H1 (cell line): ENCODE results near the gene AKR1D1. TPM values are rescaled to one million over a fixed set of nuclear protein-coding genes. Genes with fewer than 3 reads are reported as not detected.

Source experiments
- CTCF ChIA-PET: fragments of 300-600 bp; sonication (Branson Sonifier 250); formaldehyde crosslinking; loops from one replicate; lab custom pipeline; 2021; ENCODE audit not compliant: partially characterized antibody; lab: Charles Lee
- POLR2A ChIA-PET: fragments of 300-600 bp; sonication (Branson Sonifier 250); formaldehyde crosslinking; loops from one replicate; lab custom pipeline; 2021; ENCODE audit warnings: inconsistent platforms; ENCODE audit not compliant: partially characterized antibody; lab: Charles Lee
- DNase-seq, 2 experiments: peaks; one replicate each; pipeline versions ENCODE4 v3.0.0 to v3.0.0-alpha.2; 2010 to 2022; ENCODE audit warnings: low spot score in 2 of 2, low read depth in 1 of 2, mixed read lengths in 1 of 2
- FAIRE-seq: peaks from 2 replicates; lab custom pipeline; 2011; peaks lifted over from hg19 to GRCh38; lab: Jason Lieb, UNC
- H2AFZ ChIP-seq: 2 replicates; pipeline ENCODE4 v1.8.1; 2012; ENCODE audit warnings: low read length, inconsistent platforms
- H2AK5ac ChIP-seq: 2 replicates; pipeline ENCODE4 v1.6.1; 2013; ENCODE audit warnings: low read depth, low read length
- H2BK120ac ChIP-seq: replicated peaks from 2 replicates; pipeline ENCODE3; 2013; ENCODE audit warnings: low read depth, low read length, inconsistent platforms
- H2BK12ac ChIP-seq: 2 replicates; pipeline ENCODE4 v1.6.1; 2013; ENCODE audit warnings: low read depth, low read length
- H2BK15ac ChIP-seq: 2 replicates; pipeline ENCODE4 v1.6.1; 2013; ENCODE audit warnings: low read length
- H2BK20ac ChIP-seq: 2 replicates; pipeline ENCODE4 v1.6.1; 2013; ENCODE audit warnings: low read length
- H2BK5ac ChIP-seq: 2 replicates; pipeline ENCODE4 v1.6.1; 2013; ENCODE audit warnings: low read depth, low read length
- H3K14ac ChIP-seq: 2 replicates; pipeline ENCODE4 v1.6.1; 2013; ENCODE audit warnings: inconsistent platforms; ENCODE audit not compliant: insufficient read length
- H3K18ac ChIP-seq: 2 replicates; pipeline ENCODE4 v1.6.1; 2013; ENCODE audit warnings: low read length; ENCODE audit errors: extremely low read depth
- H3K23ac ChIP-seq: 2 replicates; pipeline ENCODE4 v1.6.1; 2013; ENCODE audit warnings: inconsistent platforms; ENCODE audit not compliant: insufficient read length
- H3K23me2 ChIP-seq: 2 replicates; pipeline ENCODE4 v1.6.1; 2013; ENCODE audit warnings: low read depth, low read length
- H3K27ac ChIP-seq: 2 replicates; pipeline ENCODE4 v1.6.1; 2011; ENCODE audit warnings: low read depth, low read length, inconsistent platforms
- H3K27me3 ChIP-seq, 4 experiments: replicated peaks in 1 of 4; 1 replicate in 1 of 4; 2 replicates in 3 of 4; pipeline versions ENCODE4 v1.6.1 to v1.8.1; 2011 to 2013; ENCODE audit warnings: low read length in 3 of 4, mild to moderate bottlenecking in 3 of 4, inconsistent platforms in 2 of 4, mixed read lengths in 2 of 4, moderate library complexity in 1 of 4; ENCODE audit not compliant: control insufficient read depth in 3 of 4, insufficient read depth in 3 of 4; ENCODE audit errors: extremely low read depth in 1 of 4
- H3K36me3 ChIP-seq, 4 experiments: 2 replicates each; pipeline versions ENCODE4 v1.6.1 to v1.8.1; 2011 to 2013; ENCODE audit warnings: mild to moderate bottlenecking in 4 of 4, low read length in 3 of 4, moderate library complexity in 2 of 4, control low read depth in 1 of 4, inconsistent platforms in 1 of 4; ENCODE audit not compliant: insufficient read depth in 4 of 4, control insufficient read depth in 2 of 4
- H3K4ac ChIP-seq: replicated peaks from 2 replicates; pipeline ENCODE3; 2013; ENCODE audit warnings: low read length, low read depth, mixed read lengths, inconsistent platforms; ENCODE audit not compliant: insufficient read length
- H3K4me1 ChIP-seq, 4 experiments: replicated peaks in 1 of 4; 1 replicate in 1 of 4; 2 replicates in 3 of 4; pipeline versions ENCODE4 v1.6.1 to v1.8.1; 2011 to 2013; ENCODE audit warnings: low read length in 3 of 4, inconsistent platforms in 2 of 4, mixed read lengths in 1 of 4; ENCODE audit not compliant: insufficient read depth in 4 of 4, control insufficient read depth in 3 of 4
- H3K4me2 ChIP-seq, 2 experiments: 2 replicates each; pipeline versions ENCODE4 v1.6.1 to v1.8.1; 2011 to 2013; ENCODE audit warnings: low read depth in 2 of 2, low read length in 2 of 2, control low read depth in 1 of 2, inconsistent platforms in 1 of 2, mild to moderate bottlenecking in 1 of 2; ENCODE audit not compliant: insufficient read depth in 1 of 2
- H3K4me3 ChIP-seq, 4 experiments: fragments of 200-600, 300-600 bp in 1 of 4; sonication (generic), shearing (Covaris generic), sonication (Bioruptor Twin) in 1 of 4; 2 replicates each; pipeline versions ENCODE4 v1.5.1 to v1.8.1; 2011 to 2016; ENCODE audit warnings: low read length in 4 of 4, low read depth in 3 of 4, control low read depth in 2 of 4, inconsistent platforms in 2 of 4, mild to moderate bottlenecking in 2 of 4, mixed read lengths in 1 of 4, moderate library complexity in 1 of 4; ENCODE audit not compliant: insufficient read depth in 2 of 4; ENCODE audit errors: extremely low read depth in 1 of 4
- H3K56ac ChIP-seq: replicated peaks from 2 replicates; pipeline ENCODE3; 2013; ENCODE audit warnings: low read depth, mild to moderate bottlenecking, mixed read lengths, low read length, inconsistent platforms; ENCODE audit not compliant: insufficient read length
- H3K79me1 ChIP-seq: 2 replicates; pipeline ENCODE4 v1.6.1; 2013; ENCODE audit warnings: low read depth, low read length, control low read depth
- H3K79me2 ChIP-seq, 2 experiments: 2 replicates each; pipeline versions ENCODE4 v1.6.1 to v1.8.1; 2012 to 2013; ENCODE audit warnings: low read length in 2 of 2, mild to moderate bottlenecking in 2 of 2, inconsistent platforms in 1 of 2; ENCODE audit not compliant: insufficient read depth in 2 of 2, control insufficient read depth in 1 of 2
- H3K9ac ChIP-seq, 4 experiments: replicated peaks in 1 of 4; 1 replicate in 1 of 4; 2 replicates in 3 of 4; pipeline versions ENCODE4 v1.6.1 to v1.8.1; 2011 to 2013; ENCODE audit warnings: low read depth in 3 of 4, low read length in 3 of 4, control low read depth in 2 of 4, mild to moderate bottlenecking in 2 of 4, moderate library complexity in 2 of 4, inconsistent platforms in 1 of 4; ENCODE audit errors: extremely low read depth in 1 of 4
- H3K9me3 ChIP-seq, 2 experiments: 2 replicates each; pipeline versions ENCODE4 v1.6.1 to v1.8.1; 2012 to 2013; ENCODE audit warnings: mild to moderate bottlenecking in 2 of 2, moderate library complexity in 2 of 2, control low read depth in 1 of 2, inconsistent platforms in 1 of 2, low read depth in 1 of 2, low read length in 1 of 2, mixed read lengths in 1 of 2; ENCODE audit not compliant: insufficient read depth in 2 of 2
- H4K20me1 ChIP-seq, 2 experiments: replicated peaks in 1 of 2; 2 replicates each; pipeline versions ENCODE3 to v1.8.1; 2011 to 2013; ENCODE audit warnings: inconsistent platforms in 2 of 2, low read length in 2 of 2, mild to moderate bottlenecking in 1 of 2; ENCODE audit not compliant: insufficient read depth in 2 of 2, control insufficient read depth in 1 of 2
- H4K5ac ChIP-seq: 2 replicates; pipeline ENCODE4 v1.6.1; 2013; ENCODE audit warnings: low read length, low read depth, mixed read lengths, inconsistent platforms; ENCODE audit not compliant: insufficient read length
- H4K8ac ChIP-seq: 2 replicates; pipeline ENCODE4 v1.8.0; 2013; ENCODE audit warnings: mild to moderate bottlenecking, moderate library complexity, low read length, inconsistent platforms; ENCODE audit not compliant: insufficient read depth; ENCODE audit errors: extremely low read depth
- H4K91ac ChIP-seq: replicated peaks from 2 replicates; pipeline ENCODE3; 2013; ENCODE audit warnings: low read length, mixed read lengths, inconsistent platforms; ENCODE audit not compliant: insufficient read length
- CBX8 ChIP-seq: fragments of 300-800, 300-1000 bp; sonication (generic); IDR thresholded peaks from 2 replicates; pipeline ENCODE4 v1.7.1; 2016; ENCODE audit warnings: low read depth, low read length, borderline replicate concordance
- CHD2 ChIP-seq: IDR thresholded peaks from 2 replicates; pipeline ENCODE4 v1.6.1; 2012; ENCODE audit warnings: low read length, improper control_type of control experiment
- CTBP2 ChIP-seq: IDR thresholded peaks from 2 replicates; pipeline ENCODE4 v1.7.0; 2011; ENCODE audit warnings: borderline replicate concordance, mild to moderate bottlenecking, moderate library complexity, mixed read lengths, low read length; ENCODE audit not compliant: insufficient read depth, insufficient read length
- EP300 ChIP-seq, 2 experiments: IDR thresholded peaks; 1 replicate in 1 of 2; 2 replicates in 1 of 2; pipeline ENCODE4 v1.6.1; 2011 to 2012; ENCODE audit warnings: low read depth in 2 of 2, low read length in 2 of 2, mild to moderate bottlenecking in 2 of 2, borderline replicate concordance in 1 of 2, inconsistent platforms in 1 of 2, moderate library complexity in 1 of 2
- GTF2F1 ChIP-seq: IDR thresholded peaks from 2 replicates; pipeline ENCODE4 v1.6.1; 2012; ENCODE audit warnings: low read depth, low read length, improper control_type of control experiment, borderline replicate concordance
- JUN ChIP-seq: IDR thresholded peaks from 2 replicates; pipeline ENCODE4 v1.6.1; 2011; ENCODE audit warnings: low read depth, mild to moderate bottlenecking, improper control_type of control experiment, low read length
- KDM5A ChIP-seq: fragments of 200-600 bp; IDR thresholded peaks from 2 replicates; pipeline ENCODE4 v1.7.1; 2012; ENCODE audit warnings: mild to moderate bottlenecking, low read length, inconsistent platforms, mixed read lengths
- TBP ChIP-seq: IDR thresholded peaks from 2 replicates; pipeline ENCODE4 v1.6.1; 2011; ENCODE audit warnings: low read depth, low read length, improper control_type of control experiment
- WGBS, 2 experiments: shearing (Covaris generic) in 1 of 2; methylation state at CpG; one replicate each; pipeline versions ENCODE4 v1.1.6 to v1.1.7; 2013 to 2015; ENCODE audit warnings: low lambda C conversion rate in 2 of 2, mixed read lengths in 2 of 2, inconsistent platforms in 1 of 2, low coverage in 1 of 2, missing lambda C conversion rate in 1 of 2; ENCODE audit not compliant: insufficient replicate concordance in 2 of 2, insufficient coverage in 1 of 2, insufficient read length in 1 of 2; ENCODE audit errors: extremely low coverage in 1 of 2, missing lambda C conversion rate in 1 of 2; 5-methylcytosine and 5-hydroxymethylcytosine counted together
- polyA plus RNA-seq, 7 experiments: library from polyadenylated mRNA; depleted of rRNA in 3 of 7; stranded (reverse) in 5 of 7; unstranded in 2 of 7; fragments of >200 nt in 5 of 7; fragments of 200-250 nt in 2 of 7; gene quantifications; 1 replicate in 5 of 7; 2 replicates in 1 of 7; 4 replicates in 1 of 7; pipeline versions ENCODE4 v1.2.1 to v1.2.3, GENCODE V29; 2011 to 2013; ENCODE audit warnings: missing spikeins in 2 of 7, mixed read lengths in 2 of 7
- total RNA-seq: library from RNA; stranded (reverse); fragmentation: NEBNext Ultra II Directional; extraction: Animal tissue kit (Norgen Biotek cat#: 25700); gene quantifications from 2 replicates; pipeline ENCODE4 v1.2.1, GENCODE V29; 2021
- TF ChIP-seq, protein P1 (sequence below): IDR thresholded peaks from 2 replicates; pipeline ENCODE4 v1.6.1; 2011; ENCODE audit warnings: low read depth, mild to moderate bottlenecking, low read length; ENCODE audit not compliant: insufficient read depth
- TF ChIP-seq, protein P2 (sequence below): IDR thresholded peaks from 2 replicates; pipeline ENCODE4 v1.6.1; 2011; ENCODE audit warnings: low read length, improper control_type of control experiment
- TF ChIP-seq, protein P3 (sequence below): IDR thresholded peaks from 2 replicates; pipeline ENCODE4 v1.6.1; 2012; ENCODE audit warnings: inconsistent platforms

AKR1D1 gene
- total and polyA plus RNA-seq, 2 of the 8 experiments (the other 6 are each of a cell fraction or from before 2014, with no cell fraction given): not detected

DNA sequence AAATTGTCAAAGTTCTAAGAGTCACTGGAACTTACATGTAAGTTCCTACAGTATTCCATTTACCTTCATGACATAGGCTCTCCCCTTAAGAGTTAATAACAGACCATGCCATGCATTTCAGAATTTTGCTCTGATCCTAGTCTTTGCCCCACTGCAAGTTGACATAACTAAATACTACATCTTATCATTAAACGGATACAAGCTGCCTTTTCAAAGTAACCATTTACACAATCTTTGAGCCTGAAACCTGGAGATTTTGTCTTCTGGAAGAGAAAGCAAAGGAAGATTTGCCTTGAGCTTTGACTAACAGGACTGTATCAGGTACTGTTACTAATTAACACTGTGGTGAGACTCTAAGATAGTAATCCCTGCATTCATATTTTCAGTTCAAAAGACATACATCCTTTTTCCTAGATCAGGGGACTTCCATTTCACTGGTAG lies 9.3 kb upstream of the AKR1D1 start:
- Histone ChIP-seq H4K91ac (no peak overlapping the region), H4K8ac (no peak overlapping the region), H3K27ac (no peak overlapping the region), H3K4me1 (peaks cover 1 to 8% (median 3%) of the 10 kb centered on the region in 4 experiments; a peak in 5 of 7 replicates), H3K4me3 (no peak overlapping the region), H3K79me2 (no peaks in the 10 kb centered on the region), H2BK15ac (no peak overlapping the region), H2BK12ac (no peak overlapping the region), H2BK120ac (no peak overlapping the region), H3K79me1 (no peaks in the 10 kb centered on the region), H3K9ac (no peak overlapping the region), H3K56ac (no peak overlapping the region), H4K5ac (no peak overlapping the region), H3K9me3 (no peaks in the 10 kb centered on the region), H3K4me2 (no peak overlapping the region), H2AK5ac (no peak overlapping the region), H3K23me2 (no peaks in the 10 kb centered on the region), H3K18ac (no peak overlapping the region), H3K36me3 (no peaks in the 10 kb centered on the region), H3K4ac (no peak overlapping the region), H2BK5ac (no peak overlapping the region), H2AFZ (no peak overlapping the region), H2BK20ac (no peak overlapping the region), H3K23ac (no peak overlapping the region), H4K20me1 (no peaks in the 10 kb centered on the region), H3K27me3 (no peaks in the 10 kb centered on the region), H3K14ac (no peak overlapping the region)
- POLR2A ChIA-PET: no interaction called here
- 85% methylated on average over 1 of the region's 1 CpG; no CpG with 5 or more reads in 1 of the 2 experiments for WGBS, 2 experiments
- CTCF ChIA-PET: interaction anchor here (1.6 kb wide), 1 partner anchor 64 kb away, joined by 4 read pairs; no protein-coding TSS in a partner anchor
- FAIRE-seq (no peak), DNase-seq (no peak)
- TF ChIP-seq, protein P1, sequence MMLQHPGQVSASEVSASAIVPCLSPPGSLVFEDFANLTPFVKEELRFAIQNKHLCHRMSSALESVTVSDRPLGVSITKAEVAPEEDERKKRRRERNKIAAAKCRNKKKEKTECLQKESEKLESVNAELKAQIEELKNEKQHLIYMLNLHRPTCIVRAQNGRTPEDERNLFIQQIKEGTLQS: no peak
- TF ChIP-seq KDM5A (no peak), EP300 (IDR thresholded peaks at IDR 0.05; ENCODE audit: borderline replicate concordance in 1 of 2, low read depth in 2 of 2, low read length in 2 of 2) (no peak), CHD2 (no peak), CBX8 (no peak), CTBP2 (no peak), JUN (no peak), GTF2F1 (no peak), TBP (no peak)
- TF ChIP-seq, protein P2, sequence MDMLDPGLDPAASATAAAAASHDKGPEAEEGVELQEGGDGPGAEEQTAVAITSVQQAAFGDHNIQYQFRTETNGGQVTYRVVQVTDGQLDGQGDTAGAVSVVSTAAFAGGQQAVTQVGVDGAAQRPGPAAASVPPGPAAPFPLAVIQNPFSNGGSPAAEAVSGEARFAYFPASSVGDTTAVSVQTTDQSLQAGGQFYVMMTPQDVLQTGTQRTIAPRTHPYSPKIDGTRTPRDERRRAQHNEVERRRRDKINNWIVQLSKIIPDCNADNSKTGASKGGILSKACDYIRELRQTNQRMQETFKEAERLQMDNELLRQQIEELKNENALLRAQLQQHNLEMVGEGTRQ: no peak
- TF ChIP-seq, protein P3, sequence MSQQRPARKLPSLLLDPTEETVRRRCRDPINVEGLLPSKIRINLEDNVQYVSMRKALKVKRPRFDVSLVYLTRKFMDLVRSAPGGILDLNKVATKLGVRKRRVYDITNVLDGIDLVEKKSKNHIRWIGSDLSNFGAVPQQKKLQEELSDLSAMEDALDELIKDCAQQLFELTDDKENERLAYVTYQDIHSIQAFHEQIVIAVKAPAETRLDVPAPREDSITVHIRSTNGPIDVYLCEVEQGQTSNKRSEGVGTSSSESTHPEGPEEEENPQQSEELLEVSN: no peak
